GM23248 (cell line): Measurements from ENCODE around the gene ACER3. TPM values are rescaled to one million over a fixed set of nuclear protein-coding genes. Genes with fewer than 3 reads are reported as not detected.
"Not testable (repeated sequence)": the region's sequence is repeated elsewhere in the genome, so short reads cannot be mapped to it uniquely, and the experiment has no call there.

Source experiments
- DNase-seq: peaks from one replicate; pipeline ENCODE4 v3.0.0-alpha.2; 2015
- H2AFZ ChIP-seq: fragments of 200-600 bp; sonication (generic); 2 replicates; pipeline ENCODE4 v1.6.1; 2016; ENCODE audit warnings: antibody characterized with exemption
- H3F3A ChIP-seq: fragments of 200-600 bp; sonication (generic); 2 replicates; pipeline ENCODE4 v1.6.1; 2016; ENCODE audit warnings: mild to moderate bottlenecking, antibody characterized with exemption, mixed run types; ENCODE audit not compliant: insufficient read depth
- H3K27ac ChIP-seq: fragments of 200-600 bp; sonication (generic); 2 replicates; pipeline ENCODE4 v1.5.1; 2016; ENCODE audit warnings: mild to moderate bottlenecking
- H3K27me3 ChIP-seq: fragments of 200-600 bp; sonication (generic); replicated peaks from 2 replicates; pipeline ENCODE4 v1.6.1; 2016; ENCODE audit warnings: mild to moderate bottlenecking; ENCODE audit not compliant: insufficient read depth
- H3K36me3 ChIP-seq: fragments of 200-600 bp; sonication (generic); 2 replicates; pipeline ENCODE4 v1.6.1; 2016; ENCODE audit warnings: low read depth, mild to moderate bottlenecking
- H3K4me1 ChIP-seq: fragments of 200-600 bp; sonication (generic); 2 replicates; pipeline ENCODE4 v1.6.1; 2016; ENCODE audit warnings: mild to moderate bottlenecking; ENCODE audit not compliant: insufficient read depth
- H3K4me2 ChIP-seq: fragments of 200-600 bp; sonication (generic); one replicate; pipeline ENCODE4 v1.6.1; 2016; ENCODE audit warnings: mild to moderate bottlenecking; ENCODE audit not compliant: unreplicated experiment
- H3K4me3 ChIP-seq: fragments of 200-600 bp; sonication (generic); 2 replicates; pipeline ENCODE4 v1.5.1; 2016; ENCODE audit warnings: mild to moderate bottlenecking
- H3K79me2 ChIP-seq: fragments of 200-600 bp; sonication (generic); 2 replicates; pipeline ENCODE4 v1.6.1; 2016; ENCODE audit warnings: mild to moderate bottlenecking; ENCODE audit not compliant: insufficient read depth
- H3K9ac ChIP-seq: fragments of 200-600 bp; sonication (generic); 2 replicates; pipeline ENCODE4 v1.6.1; 2016; ENCODE audit warnings: mild to moderate bottlenecking
- H3K9me2 ChIP-seq: fragments of 200-600 bp; sonication (generic); 2 replicates; pipeline ENCODE4 v1.6.1; 2016; ENCODE audit warnings: mixed run types, mild to moderate bottlenecking, moderate library complexity; ENCODE audit not compliant: insufficient read depth
- H3K9me3 ChIP-seq: fragments of 200-600 bp; sonication (generic); one replicate; pipeline ENCODE4 v1.6.1; 2017; ENCODE audit warnings: low read depth
- H4K20me1 ChIP-seq: fragments of 200-600 bp; sonication (generic); 2 replicates; pipeline ENCODE4 v1.6.0; 2016; ENCODE audit not compliant: insufficient read depth
- EZH2 ChIP-seq: fragments of 200-600 bp; sonication (generic); IDR thresholded peaks from 2 replicates; pipeline ENCODE4 v1.6.1; 2018; ENCODE audit warnings: antibody characterized with exemption, mild to moderate bottlenecking; ENCODE audit not compliant: insufficient read depth, poor library complexity, severe bottlenecking
- EZH2phosphoT487 ChIP-seq: fragments of 200-600 bp; sonication (generic); IDR thresholded peaks from 2 replicates; pipeline ENCODE4 v1.6.1; 2018; ENCODE audit warnings: antibody characterized with exemption, moderate library complexity, mild to moderate bottlenecking, low read depth; ENCODE audit not compliant: insufficient read depth
- WGBS, 2 experiments: methylation state at CpG; one replicate each; pipeline ENCODE4 v1.1.6; 2015 to 2017; ENCODE audit warnings: low lambda C conversion rate in 2 of 2, low coverage in 1 of 2; ENCODE audit errors: missing lambda C conversion rate in 2 of 2; 5-methylcytosine and 5-hydroxymethylcytosine counted together
- in situ Hi-C: fragments of 300-500 bp; cut with MboI; formaldehyde crosslinking; loops from 2 replicates; pipeline ENCODE4 v1.15.0; 2020
- polyA plus RNA-seq: library from polyadenylated mRNA; unstranded; fragments of >200 nt; fragmentation: Nextera tagmentation; extraction: Ambion mirVana; gene quantifications from 2 replicates; pipeline ENCODE4 v1.2.1, GENCODE V29; 2016
- total RNA-seq: library from RNA; depleted of rRNA; stranded (reverse); fragments of >200 nt; shearing (Covaris generic); gene quantifications from 2 replicates; pipeline ENCODE4 v1.2.3, GENCODE V29; 2014

The ACER3 gene
- total and polyA plus RNA-seq, 2 experiments from 2014 or later, result 9.1 to 10.2 TPM

DNA sequence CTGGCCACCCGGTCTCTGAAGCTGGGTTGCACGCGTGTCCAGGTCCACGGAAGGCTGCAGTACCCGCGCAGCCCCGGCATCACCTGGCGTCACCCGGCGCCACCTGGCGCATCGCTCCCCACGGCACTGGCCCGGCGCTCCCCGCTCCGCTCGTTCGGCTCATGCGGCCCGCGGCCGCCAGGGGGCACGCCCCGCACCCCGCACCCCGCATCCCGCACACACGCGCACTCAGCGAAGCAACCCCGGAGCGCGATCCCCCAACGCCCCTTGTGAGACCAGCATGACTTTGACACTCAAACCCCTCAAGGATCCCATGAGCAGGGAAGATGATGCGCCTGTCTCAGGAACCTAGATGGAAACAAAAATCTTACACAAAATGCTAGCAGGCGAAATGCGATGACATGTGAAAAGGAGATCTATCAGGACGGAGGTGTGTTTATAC is 185.4 kb downstream of the ACER3 start:
- in situ Hi-C loops, result no loop called here
- Histone ChIP-seq H3K9me3 (no peaks in the 10 kb centered on the region), H3K79me2 (no peaks in the 10 kb centered on the region), H3K9me2 (no peaks in the 10 kb centered on the region), H3K4me2 (peak overlapping the region; percentile 20), H3K36me3 (no peaks in the 10 kb centered on the region), H3K9ac (no peak overlapping the region), H3K27me3 (no peaks in the 10 kb centered on the region), H3K27ac (no peak overlapping the region), H3K4me1 (no peaks in the 10 kb centered on the region; the same call in 1 of the 2 replicates), H3K4me3 (no peak overlapping the region), H4K20me1 (no peaks in the 10 kb centered on the region), H3F3A (peaks cover 6% of the 10 kb centered on the region; the same call in 1 of the 2 replicates), H2AFZ (0 out of 2 replicates have a peak overlapping the region, but pooled peaks have one; percentile 38)
- TF ChIP-seq EZH2phosphoT487, result no peak
- TF ChIP-seq EZH2, result no peak
- peak; percentile 50 for DNase-seq
- 11 to 16% methylated on average over 23 to 38 of the region's 39 CpGs for WGBS, 2 experiments

- Histone ChIP-seq H3K79me2 (no peaks in the 10 kb centered on the region), H3K27ac (no peak overlapping the region), H3K36me3 (no peaks in the 10 kb centered on the region), H4K20me1 (no peaks in the 10 kb centered on the region), H3K9me2 (no peaks in the 10 kb centered on the region), H3K4me2 (peak overlapping the region; percentile 99), H2AFZ (peak overlapping the region; percentile 76), H3K4me3 (peak overlapping the region; percentile 78), H3F3A (peaks cover 6% of the 10 kb centered on the region; the same call in 1 of the 2 replicates), H3K9me3 (no peaks in the 10 kb centered on the region), H3K4me1 (no peaks in the 10 kb centered on the region; the same call in 1 of the 2 replicates), H3K27me3 (no peaks in the 10 kb centered on the region), H3K9ac (peak overlapping the region; percentile 48)
- DNase-seq, result peak; percentile 92
- 4 to 5% methylated on average over 15 of the region's 15 CpGs for WGBS, 2 experiments
- in situ Hi-C loops, result no loop called here
- TF ChIP-seq EZH2phosphoT487 (no peak), EZH2 (no peak)
These were observed 186.5 kb downstream of the ACER3 start for GRCh38 chr11:77047007-77047927.

DNA sequence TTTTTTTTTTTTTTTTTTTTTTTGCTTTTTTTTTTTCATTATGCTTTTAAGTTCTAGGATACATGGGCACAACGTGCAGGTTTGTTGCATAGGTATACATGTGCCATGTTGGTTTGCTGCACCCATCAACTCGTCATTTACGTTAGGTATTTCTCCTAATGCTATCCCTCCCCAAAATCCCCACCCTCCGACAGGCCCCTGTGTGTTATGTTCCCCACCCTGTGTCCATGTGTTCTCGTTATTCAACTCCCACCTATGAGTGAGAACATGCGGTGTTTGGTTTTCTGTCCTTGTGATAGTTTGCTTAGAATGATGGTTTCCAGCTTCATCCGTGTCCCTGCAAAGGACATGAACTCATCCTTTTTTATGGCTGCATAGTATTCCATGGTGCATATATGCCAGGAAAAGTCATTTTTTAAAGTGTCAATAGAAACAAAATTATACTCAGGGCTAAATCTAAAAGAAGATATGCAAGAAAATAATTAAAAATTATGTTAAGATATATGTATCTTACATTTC is 187.3 kb downstream of the ACER3 start:
- H3K9me2 ChIP-seq, H3K27me3 ChIP-seq, H2AFZ ChIP-seq, H3K27ac ChIP-seq, H3K9me3 ChIP-seq, H3F3A ChIP-seq, H3K4me1 ChIP-seq, in situ Hi-C loops, H3K36me3 ChIP-seq, DNase-seq, H3K9ac ChIP-seq, H3K4me3 ChIP-seq, H3K4me2 ChIP-seq, H3K79me2 ChIP-seq, H4K20me1 ChIP-seq: not testable (repeated sequence)
- 56 to 57% methylated on average over 7 of the region's 7 CpGs for WGBS, 2 experiments

- no peak overlapping the region for H2AFZ ChIP-seq
These were observed 188.3 kb downstream of the ACER3 start for GRCh38 chr11:77049026-77049425.

More at GRCh38 chr11:77049026-77049425, 188.3 kb downstream of the ACER3 start:
- H3K4me2 ChIP-seq, result no peak overlapping the region
- peaks cover 6% of the 10 kb centered on the region; the same call in 1 of the 2 replicates for H3F3A ChIP-seq
- WGBS, 2 experiments, result 61 to 62% methylated on average over 6 of the region's 6 CpGs
- no peak overlapping the region for H3K4me3 ChIP-seq
- H3K79me2 ChIP-seq, result no peaks in the 10 kb centered on the region
- DNase-seq, result no peak
- TF ChIP-seq EZH2 (no peak), EZH2phosphoT487 (no peak)
- no peaks in the 10 kb centered on the region for H3K27me3 ChIP-seq
- no peaks in the 10 kb centered on the region for H3K36me3 ChIP-seq
- no peaks in the 10 kb centered on the region for H3K9me2 ChIP-seq
- no peaks in the 10 kb centered on the region for H3K9me3 ChIP-seq
- H4K20me1 ChIP-seq, result no peaks in the 10 kb centered on the region
- H3K4me1 ChIP-seq, result no peaks in the 10 kb centered on the region; the same call in 1 of the 2 replicates
- no peak overlapping the region for H3K9ac ChIP-seq
- H3K27ac ChIP-seq, result no peak overlapping the region
- in situ Hi-C loops, result no loop called here
